ENCODE data around the gene KRABD2.

KRABD2 gene

GRCh38 chr17:8339540-8339939, 37.0 kb downstream of the KRABD2 start, which contains the start of gene ODF4:
Gene ODF4, plus strand, starts transcription at chr17:8339840. Its CDS starts 212 bp downstream, at chr17:8340052.
- no peaks in the 10 kb centered on the region for H3K36me3 ChIP-seq (ENCODE audit: low read depth, missing control alignments)
- intact Hi-C loops (cut with DNase I; ENCODE audit: low total_unique reads): no loop called here
- WGBS, 2 donors: 81 to 84% methylated on average over 2 of the region's 2 CpGs
- H3K4me1 ChIP-seq: peaks cover 3% of the 10 kb centered on the region
- H3K9me3 ChIP-seq: no peaks in the 10 kb centered on the region
- no peak within 1 kb of the TSS for H3K4me3 ChIP-seq
- no peak within 1 kb of the TSS for H3K27ac ChIP-seq
- no peak for DNase-seq
- H3K27me3 ChIP-seq: no peaks in the 10 kb centered on the region
- no peak for TF ChIP-seq CTCF (IDR thresholded peaks at IDR 0.05)
- TF ChIP-seq POLR2A (IDR thresholded peaks at IDR 0.05): no peak

- H3K4me1 ChIP-seq: peaks cover 3% of the 10 kb centered on the region
- H3K36me3 ChIP-seq (ENCODE audit: low read depth, missing control alignments): no peaks in the 10 kb centered on the region
- WGBS, 2 donors: 74 to 80% methylated on average over 5 of the region's 5 CpGs
- TF ChIP-seq POLR2A (IDR thresholded peaks at IDR 0.05): no peak
- TF ChIP-seq CTCF (IDR thresholded peaks at IDR 0.05): no peak
- DNase-seq: no peak
- H3K27ac ChIP-seq: no peak overlapping the region
- intact Hi-C loops (cut with DNase I; ENCODE audit: low total_unique reads): no loop called here
- no peaks in the 10 kb centered on the region for H3K9me3 ChIP-seq
- H3K4me3 ChIP-seq: no peak overlapping the region
- no peaks in the 10 kb centered on the region for H3K27me3 ChIP-seq
These were observed 37.8 kb downstream of the KRABD2 start for GRCh38 chr17:8338753-8339140.

GRCh38 chr17:8337802-8338752, 38.4 kb downstream of the KRABD2 start:
- TF ChIP-seq POLR2A (IDR thresholded peaks at IDR 0.05) (no peak), CTCF (IDR thresholded peaks at IDR 0.05) (no peak)
- no peak for DNase-seq
- Histone ChIP-seq H3K27me3 (no peaks in the 10 kb centered on the region), H3K4me3 (no peak overlapping the region), H3K9me3 (no peaks in the 10 kb centered on the region), H3K36me3 (ENCODE audit: low read depth, missing control alignments) (no peaks in the 10 kb centered on the region), H3K27ac (no peak overlapping the region), H3K4me1 (peaks cover 3% of the 10 kb centered on the region)
- intact Hi-C loops (cut with DNase I; ENCODE audit: low total_unique reads): no loop called here
- WGBS, 2 donors: 32 to 36% methylated on average over 11 of the region's 11 CpGs

- no peak for DNase-seq
- Histone ChIP-seq H3K36me3 (ENCODE audit: low read depth, missing control alignments) (no peaks in the 10 kb centered on the region), H3K27ac (no peak overlapping the region), H3K9me3 (no peaks in the 10 kb centered on the region), H3K27me3 (no peaks in the 10 kb centered on the region), H3K4me3 (no peak overlapping the region), H3K4me1 (no peaks in the 10 kb centered on the region)
- TF ChIP-seq POLR2A (IDR thresholded peaks at IDR 0.05) (no peak), CTCF (IDR thresholded peaks at IDR 0.05) (no peak)
- WGBS, 2 donors: 77 to 93% methylated on average over 2 to 4 of the region's 4 CpGs
- intact Hi-C loops (cut with DNase I; ENCODE audit: low total_unique reads): no loop called here
These were observed 43.2 kb downstream of the KRABD2 start for GRCh38 chr17:8333281-8333680.
